Tibial nerve (tissue), 4 donors: Measurements from ENCODE around the gene CIITA. TPM values are rescaled to one million over a fixed set of nuclear protein-coding genes. Genes with fewer than 3 reads are reported as not detected.

Experiments used
- DNase-seq, 2 donors: peaks; one replicate each; pipeline ENCODE4 v3.0.0-alpha.2; 2019; ENCODE audit warnings: low spot score in 2 of 2
- H3K27ac ChIP-seq, 4 donors: fragments of 200-600 bp; sonication (generic) in 3 of 4; one replicate each; pipeline ENCODE4 v1.5.1; 2017 to 2019; ENCODE audit warnings: mild to moderate bottlenecking in 1 of 4
- H3K27me3 ChIP-seq, 2 donors: fragments of 200-600 bp; sonication (generic) in 1 of 2; one replicate each; pipeline versions ENCODE4 v1.5.1 to v1.6.0; 2017 to 2019
- H3K36me3 ChIP-seq, 3 donors: fragments of 200-600 bp; sonication (generic); one replicate each; pipeline ENCODE4 v1.5.1; 2018 to 2019
- H3K4me1 ChIP-seq, 4 donors: fragments of 200-600 bp; sonication (generic) in 3 of 4; one replicate each; pipeline ENCODE4 v1.5.1; 2017 to 2019
- H3K4me3 ChIP-seq, 4 donors: fragments of 200-600 bp; sonication (generic) in 3 of 4; one replicate each; pipeline ENCODE4 v1.5.1; 2017 to 2019; ENCODE audit warnings: mild to moderate bottlenecking in 1 of 4, moderate library complexity in 1 of 4
- H3K9me3 ChIP-seq, 4 donors: fragments of 200-600 bp; sonication (generic) in 3 of 4; one replicate each; pipeline ENCODE4 v1.5.1; 2017 to 2019
- EP300 ChIP-seq, 2 donors: sonication (generic); formaldehyde crosslinking; IDR thresholded peaks; one replicate each; pipeline ENCODE4 v1.6.1; 2017; ENCODE audit warnings: antibody characterized with exemption in 2 of 2, mild to moderate bottlenecking in 1 of 2
- POLR2A ChIP-seq, 2 donors: fragments of 450-650 bp; IDR thresholded peaks; one replicate each; pipeline ENCODE4 v1.6.1; 2017; ENCODE audit warnings: antibody characterized with exemption in 2 of 2, mild to moderate bottlenecking in 2 of 2, moderate library complexity in 2 of 2
- WGBS, 2 donors: methylation state at CpG; one replicate each; pipeline ENCODE4 v1.1.5; 2018; 5-methylcytosine and 5-hydroxymethylcytosine counted together
- total RNA-seq, 4 donors: library from RNA; depleted of rRNA; stranded (reverse); fragments of >200 nt; gene quantifications; one replicate each; pipeline ENCODE4 v1.1.0, GENCODE V29; 2016
- TF ChIP-seq, protein P1 (sequence below), 5 experiments: fragments of 200-600 bp in 3 of 5; fragments of 450-650 bp in 2 of 5; sonication (generic) in 3 of 5; IDR thresholded peaks; one replicate each; pipeline ENCODE4 v1.5.1; 2016 to 2019; ENCODE audit warnings: antibody characterized with exemption in 5 of 5, mild to moderate bottlenecking in 3 of 5, moderate library complexity in 2 of 5

Gene CIITA
- total RNA-seq, 4 donors from 2014 or later, result 7.5 to 38.7 (median 17.8) TPM

DNA sequence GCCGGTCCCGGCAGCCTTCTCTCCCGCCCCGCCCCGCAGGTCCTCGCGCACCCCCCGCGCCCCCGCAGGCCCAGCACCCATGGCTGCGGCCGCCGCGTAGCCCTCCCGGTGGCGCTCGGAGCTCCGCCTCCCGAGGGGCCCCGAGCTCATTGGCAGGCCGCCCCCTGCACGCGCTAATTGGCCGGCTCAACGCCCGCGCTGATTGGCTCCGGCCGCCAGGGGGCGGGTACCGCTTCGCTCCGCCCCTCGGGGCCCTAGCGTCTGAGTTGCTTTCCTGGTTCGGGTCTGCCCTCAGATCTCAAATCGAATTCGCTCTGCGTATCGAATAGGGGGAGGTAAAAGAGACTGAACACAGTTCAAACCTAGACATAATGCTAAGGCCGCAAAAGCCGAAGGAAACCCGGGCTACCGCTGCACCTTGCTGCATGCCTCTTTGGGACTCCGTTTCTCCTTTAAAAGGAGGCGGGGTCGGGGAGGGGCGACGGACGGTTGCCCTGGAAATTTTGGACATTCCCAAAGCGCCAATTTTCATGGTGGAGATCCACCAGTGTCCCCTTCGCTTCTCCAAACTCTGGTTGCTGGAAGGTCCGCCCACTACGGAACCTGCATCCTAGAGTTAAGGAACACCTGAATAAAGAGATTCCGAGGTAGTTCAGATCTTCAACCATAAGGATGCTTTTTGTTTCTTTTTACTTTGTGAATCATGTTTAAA is 65.5 kb downstream of the CIITA start, which contains the start of gene DEXI:
DEXI (minus strand) TSS at position 117 of the 712 bp plus-strand sequence. CDS start 463 bp downstream, outside the sequence.
- no peaks in the 10 kb centered on the region for H3K27me3 ChIP-seq
- no peaks in the 10 kb centered on the region for H3K9me3 ChIP-seq
- TF ChIP-seq EP300 (IDR thresholded peaks at IDR 0.05), result peak; percentile 25 to 87
- TF ChIP-seq, protein P1, sequence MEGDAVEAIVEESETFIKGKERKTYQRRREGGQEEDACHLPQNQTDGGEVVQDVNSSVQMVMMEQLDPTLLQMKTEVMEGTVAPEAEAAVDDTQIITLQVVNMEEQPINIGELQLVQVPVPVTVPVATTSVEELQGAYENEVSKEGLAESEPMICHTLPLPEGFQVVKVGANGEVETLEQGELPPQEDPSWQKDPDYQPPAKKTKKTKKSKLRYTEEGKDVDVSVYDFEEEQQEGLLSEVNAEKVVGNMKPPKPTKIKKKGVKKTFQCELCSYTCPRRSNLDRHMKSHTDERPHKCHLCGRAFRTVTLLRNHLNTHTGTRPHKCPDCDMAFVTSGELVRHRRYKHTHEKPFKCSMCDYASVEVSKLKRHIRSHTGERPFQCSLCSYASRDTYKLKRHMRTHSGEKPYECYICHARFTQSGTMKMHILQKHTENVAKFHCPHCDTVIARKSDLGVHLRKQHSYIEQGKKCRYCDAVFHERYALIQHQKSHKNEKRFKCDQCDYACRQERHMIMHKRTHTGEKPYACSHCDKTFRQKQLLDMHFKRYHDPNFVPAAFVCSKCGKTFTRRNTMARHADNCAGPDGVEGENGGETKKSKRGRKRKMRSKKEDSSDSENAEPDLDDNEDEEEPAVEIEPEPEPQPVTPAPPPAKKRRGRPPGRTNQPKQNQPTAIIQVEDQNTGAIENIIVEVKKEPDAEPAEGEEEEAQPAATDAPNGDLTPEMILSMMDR (IDR thresholded peaks at IDR 0.05), result peak; percentile 34 to 82 (median 63)
- TF ChIP-seq POLR2A (IDR thresholded peaks at IDR 0.05), result peak in 1 of 2 donors; percentile 77
- WGBS, 2 donors, result 10 to 11% methylated on average over 24 to 27 of the region's 55 CpGs
- H3K36me3 ChIP-seq, result peaks cover 0 to 5% (median 0%) of the 10 kb centered on the region in 3 donors
- peak; percentile 88 to 90 for DNase-seq
- peak within 1 kb of the TSS; percentile 79 to 90 (median 89) for H3K27ac ChIP-seq
- peak within 1 kb of the TSS; percentile 90 to 93 (median 92) for H3K4me3 ChIP-seq
- peaks cover 0 to 78% (median 57%) of the 10 kb centered on the region in 4 donors for H3K4me1 ChIP-seq

DNA sequence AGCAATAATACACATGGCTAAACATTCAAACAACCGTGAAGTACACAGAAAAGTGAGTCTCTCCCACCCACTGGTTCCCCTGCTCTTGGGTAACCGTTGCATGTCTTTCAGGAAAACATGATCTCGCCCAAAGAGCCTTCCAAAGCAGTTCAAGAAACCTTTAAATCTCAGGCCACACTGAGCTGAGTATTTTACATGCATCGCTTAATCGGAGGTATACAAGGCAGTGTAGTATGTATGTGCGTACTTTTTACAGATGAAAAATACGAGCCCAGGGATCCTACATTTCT is 66.0 kb downstream of the CIITA start:
- Histone ChIP-seq H3K9me3 (no peaks in the 10 kb centered on the region), H3K27me3 (no peaks in the 10 kb centered on the region), H3K36me3 (peaks cover 0 to 5% (median 0%) of the 10 kb centered on the region in 3 donors), H3K27ac (peak overlapping the region in 3 of 4 donors; percentile 85 to 90 (median 88)), H3K4me1 (peaks cover 0 to 74% (median 52%) of the 10 kb centered on the region in 4 donors), H3K4me3 (peak overlapping the region in 2 of 4 donors; percentile 90 to 93)
- DNase-seq, result no peak
- TF ChIP-seq POLR2A (IDR thresholded peaks at IDR 0.05) (no peak), EP300 (IDR thresholded peaks at IDR 0.05) (no peak)
- TF ChIP-seq, protein P1 (IDR thresholded peaks at IDR 0.05), result no peak
- WGBS, 2 donors, result 78 to 81% methylated on average over 7 of the region's 7 CpGs

GRCh38 chr16:10944249-10945064 is 67.5 kb downstream of the CIITA start, which contains the start of gene CLEC16A:
Gene CLEC16A, plus strand, starts transcription at chr16:10944564. Its CDS starts 154 bp downstream, at chr16:10944718.
- peaks cover 0 to 74% (median 38%) of the 10 kb centered on the region in 4 donors for H3K4me1 ChIP-seq
- DNase-seq, result peak; percentile 91 to 94
- peak within 1 kb of the TSS; percentile 35 to 90 (median 86) for H3K27ac ChIP-seq
- H3K9me3 ChIP-seq, result no peaks in the 10 kb centered on the region
- peak within 1 kb of the TSS; percentile 66 to 93 (median 86) for H3K4me3 ChIP-seq
- TF ChIP-seq POLR2A (IDR thresholded peaks at IDR 0.05), result peak in 1 of 2 donors; percentile 80
- TF ChIP-seq, protein P1 (IDR thresholded peaks at IDR 0.05), result peak in 3 of 5 experiments; percentile 40 to 66 (median 52)
- peak; percentile 89 to 93 for TF ChIP-seq EP300 (IDR thresholded peaks at IDR 0.05)
- H3K36me3 ChIP-seq, result no peaks in the 10 kb centered on the region
- 0% methylated on average over 26 to 65 of the region's 86 CpGs for WGBS, 2 donors
- H3K27me3 ChIP-seq, result no peaks in the 10 kb centered on the region

DNA sequence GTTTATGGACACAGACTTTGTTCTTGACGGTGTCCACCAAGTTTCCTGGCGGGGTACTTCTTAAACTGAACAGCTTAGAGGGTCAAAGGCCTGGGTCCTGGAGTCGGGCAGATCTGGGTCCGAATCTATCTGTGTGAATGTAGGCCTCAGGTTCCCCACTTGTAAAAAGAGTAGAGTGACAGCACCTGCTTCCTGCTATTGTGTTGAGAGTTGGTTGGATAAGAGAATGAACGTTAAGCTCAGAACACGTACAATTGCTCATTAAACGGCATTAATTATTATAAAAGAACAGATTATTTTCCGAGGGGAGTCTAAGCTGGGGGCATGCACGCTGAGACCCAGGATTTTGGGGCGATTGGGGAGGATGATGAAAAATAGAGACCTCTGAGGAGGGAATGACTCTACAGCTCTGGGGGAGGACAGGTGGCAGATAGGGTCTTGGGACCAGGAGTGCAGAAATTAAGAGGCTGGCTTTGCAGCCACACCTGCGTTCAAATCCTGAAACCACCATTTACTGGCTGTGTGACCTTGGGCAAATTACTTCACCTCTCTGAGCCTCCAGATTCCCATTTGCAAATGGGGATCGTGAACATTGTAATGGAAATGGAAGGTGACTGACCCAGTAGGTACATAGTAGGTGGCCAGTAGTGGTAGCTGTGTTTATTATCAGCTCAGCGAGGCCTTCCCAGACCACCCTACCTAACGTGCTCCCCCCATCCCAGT is 68.2 kb downstream of the CIITA start:
- H3K4me3 ChIP-seq, result peak overlapping the region; percentile 66 to 93 (median 86)
- WGBS, 2 donors, result 40 to 41% methylated on average over 14 of the region's 14 CpGs
- H3K27ac ChIP-seq, result peak overlapping the region in 3 of 4 donors; percentile 70 to 90 (median 87)
- no peaks in the 10 kb centered on the region for H3K27me3 ChIP-seq
- no peaks in the 10 kb centered on the region for H3K36me3 ChIP-seq
- no peak for DNase-seq
- H3K9me3 ChIP-seq, result no peaks in the 10 kb centered on the region
- TF ChIP-seq, protein P1 (IDR thresholded peaks at IDR 0.05), result no peak
- no peak for TF ChIP-seq EP300 (IDR thresholded peaks at IDR 0.05)
- peaks cover 0 to 74% (median 35%) of the 10 kb centered on the region in 4 donors for H3K4me1 ChIP-seq
